ENCODE results near the gene PKD2. TPM values are rescaled to one million over a fixed set of nuclear protein-coding genes. Genes with fewer than 3 reads are reported as not detected.

Gene PKD2
- total RNA-seq, 2 experiments from 2014 or later: 2.3 to 2.8 TPM

GRCh38 chr4:87966095-87966496 is 41.3 kb upstream of the PKD2 start:
- H3K27me3 Mint-ChIP-seq: peaks cover 5% of the 10 kb centered on the region
- intact Hi-C loops (cut with micrococcal nuclease): no loop called here
- DNase-seq (no peak), ATAC-seq (no peak)
- TF ChIP-seq CTCF (IDR thresholded peaks at IDR 0.05): no peak
- no peaks in the 10 kb centered on the region for H3K36me3 Mint-ChIP-seq (ENCODE audit: low read depth)
- POLR2A ChIA-PET: no interaction called here
- no peak overlapping the region for H3K27ac Mint-ChIP-seq
- no peaks in the 10 kb centered on the region for H3K4me1 Mint-ChIP-seq (ENCODE audit: low read depth)
- CTCF ChIA-PET: interaction anchor here (1.3 kb wide), 1 partner anchor 10 kb away, joined by 3 read pairs; no protein-coding TSS in a partner anchor
- no peaks in the 10 kb centered on the region for H3K9me3 Mint-ChIP-seq
- no peak overlapping the region for H3K4me3 Mint-ChIP-seq

GRCh38 chr4:87967193-87967592 is 40.2 kb upstream of the PKD2 start:
- no peaks in the 10 kb centered on the region for H3K9me3 Mint-ChIP-seq
- ATAC-seq (no peak), DNase-seq (no peak)
- no peak overlapping the region for H3K27ac Mint-ChIP-seq
- peaks cover 11% of the 10 kb centered on the region for H3K27me3 Mint-ChIP-seq
- CTCF ChIA-PET: interaction anchor here (0.8 to 2.0 kb wide), 3 partner anchors 114 to 119 kb away, joined by 3 to 5 read pairs (median 4); no protein-coding TSS in a partner anchor
- H3K4me3 Mint-ChIP-seq: no peak overlapping the region
- H3K36me3 Mint-ChIP-seq (ENCODE audit: low read depth): no peaks in the 10 kb centered on the region
- POLR2A ChIA-PET: no interaction called here
- TF ChIP-seq CTCF (IDR thresholded peaks at IDR 0.05): no peak
- no peaks in the 10 kb centered on the region for H3K4me1 Mint-ChIP-seq (ENCODE audit: low read depth)
- intact Hi-C loops (cut with micrococcal nuclease): no loop called here

- H3K4me1 Mint-ChIP-seq (ENCODE audit: low read depth): peaks cover 1% of the 10 kb centered on the region
- H3K36me3 Mint-ChIP-seq (ENCODE audit: low read depth): no peaks in the 10 kb centered on the region
- H3K27me3 Mint-ChIP-seq: peaks cover 24% of the 10 kb centered on the region
- CTCF ChIA-PET: no interaction called here
- POLR2A ChIA-PET: no interaction called here
- no peaks in the 10 kb centered on the region for H3K9me3 Mint-ChIP-seq
- DNase-seq (no peak), ATAC-seq (no peak)
- no peak overlapping the region for H3K27ac Mint-ChIP-seq
- intact Hi-C loops (cut with micrococcal nuclease): no loop called here
- no peak overlapping the region for H3K4me3 Mint-ChIP-seq
- no peak for TF ChIP-seq CTCF (IDR thresholded peaks at IDR 0.05)
These were observed 37.3 kb upstream of the PKD2 start for GRCh38 chr4:87970121-87970520.

GRCh38 chr4:87971866-87972265 is 35.6 kb upstream of the PKD2 start:
- no peaks in the 10 kb centered on the region for H3K36me3 Mint-ChIP-seq (ENCODE audit: low read depth)
- H3K9me3 Mint-ChIP-seq: no peaks in the 10 kb centered on the region
- ChIA-PET CTCF (interaction anchor here (1.2 to 2.5 kb wide), 3 partner anchors 119 to 133 kb away, joined by 3 to 6 read pairs (median 4); no protein-coding TSS in a partner anchor), POLR2A (no interaction called here)
- ATAC-seq (no peak), DNase-seq (no peak)
- intact Hi-C loops (cut with micrococcal nuclease): loop anchor here (2.0 kb wide), 1 partner anchor 119 kb away; no protein-coding TSS in a partner anchor
- H3K27me3 Mint-ChIP-seq: peaks cover 28% of the 10 kb centered on the region
- H3K4me1 Mint-ChIP-seq (ENCODE audit: low read depth): peaks cover 7% of the 10 kb centered on the region
- TF ChIP-seq CTCF (IDR thresholded peaks at IDR 0.05): no peak
- no peak overlapping the region for H3K4me3 Mint-ChIP-seq
- H3K27ac Mint-ChIP-seq: no peak overlapping the region

- intact Hi-C loops (cut with micrococcal nuclease): loop anchor here (2.0 kb wide), 1 partner anchor 121 kb away; no protein-coding TSS in a partner anchor
- Mint-ChIP-seq H3K27me3 (peaks cover 32% of the 10 kb centered on the region), H3K27ac (no peak overlapping the region), H3K9me3 (no peaks in the 10 kb centered on the region), H3K36me3 (ENCODE audit: low read depth) (no peaks in the 10 kb centered on the region), H3K4me1 (ENCODE audit: low read depth) (peaks cover 7% of the 10 kb centered on the region), H3K4me3 (no peak overlapping the region)
- ChIA-PET POLR2A (no interaction called here), CTCF (interaction anchor here (0.7 to 3.6 kb wide), 32 partner anchors 10 to 541 kb away, joined by 3 to 29 read pairs (median 4); no protein-coding TSS in a partner anchor)
- TF ChIP-seq CTCF (IDR thresholded peaks at IDR 0.05): peak; percentile 80
- ATAC-seq (peak; percentile 77), DNase-seq (peak; percentile 56)
These were observed 33.9 kb upstream of the PKD2 start for GRCh38 chr4:87973283-87974169.

All from activated CD8-positive, alpha-beta T cell treated with anti-CD3 and anti-CD28 coated beads for 36 hours (primary cell).